Esophagus muscularis mucosa (tissue), 4 donors: Measurements from ENCODE around the gene HK2. TPM values are rescaled to one million over a fixed set of nuclear protein-coding genes. Genes with fewer than 3 reads are reported as not detected.

Source experiments
- DNase-seq: peaks from one replicate; pipeline ENCODE4 v3.0.0-alpha.2; 2017; ENCODE audit errors: extremely low spot score
- H3K27ac ChIP-seq, 4 donors: fragments of 200-600 bp; sonication (generic); replicated peaks in 1 of 4; 1 replicate in 3 of 4; 2 replicates in 1 of 4; pipeline ENCODE4 v1.5.1; 2016 to 2019; ENCODE audit warnings: mild to moderate bottlenecking in 1 of 4
- H3K27me3 ChIP-seq, 4 donors: fragments of 200-600 bp; sonication (generic); one replicate each; pipeline versions ENCODE4 v1.5.1 to v1.6.0; 2016 to 2019
- H3K36me3 ChIP-seq, 4 donors: fragments of 200-600 bp; sonication (generic); one replicate each; pipeline ENCODE4 v1.5.1; 2016 to 2019
- H3K4me1 ChIP-seq, 4 donors: fragments of 200-600 bp; sonication (generic); one replicate each; pipeline ENCODE4 v1.5.1; 2016 to 2019
- H3K4me3 ChIP-seq, 4 donors: fragments of 200-600 bp; sonication (generic); 1 replicate in 2 of 4; 2 replicates in 2 of 4; pipeline ENCODE4 v1.5.1; 2016 to 2019; ENCODE audit warnings: mild to moderate bottlenecking in 4 of 4, moderate library complexity in 1 of 4
- H3K9me3 ChIP-seq, 4 donors: fragments of 200-600 bp; sonication (generic); 1 replicate in 3 of 4; 2 replicates in 1 of 4; pipeline ENCODE4 v1.5.1; 2016 to 2019
- EP300 ChIP-seq: sonication (generic); formaldehyde crosslinking; IDR thresholded peaks from one replicate; pipeline ENCODE4 v1.6.1; 2017; ENCODE audit warnings: antibody characterized with exemption
- POLR2A ChIP-seq: fragments of 450-650 bp; IDR thresholded peaks from one replicate; pipeline ENCODE4 v1.6.1; 2017; ENCODE audit warnings: antibody characterized with exemption, moderate library complexity, mild to moderate bottlenecking, low read depth
- POLR2AphosphoS5 ChIP-seq, 2 donors: sonication (generic); formaldehyde crosslinking; IDR thresholded peaks; one replicate each; pipeline ENCODE4 v1.6.1; 2017; ENCODE audit warnings: antibody characterized with exemption in 2 of 2
- WGBS: methylation state at CpG from one replicate; pipeline ENCODE4 v1.1.5; 2018; 5-methylcytosine and 5-hydroxymethylcytosine counted together
- intact Hi-C: fragments of 100-400 bp; cut with DNase I; formaldehyde crosslinking; loops from one replicate; pipeline ENCODE4 v1.15.1; 2023
- total RNA-seq, 4 donors: library from RNA; depleted of rRNA; stranded (reverse); fragments of >200 nt; gene quantifications; one replicate each; pipeline versions ENCODE4 v1.1.0 to v1.2.1, GENCODE V29; 2016
- TF ChIP-seq, protein P1 (sequence below), 3 experiments: fragments of 200-600 bp in 2 of 3; fragments of 450-650 bp in 1 of 3; sonication (generic) in 2 of 3; IDR thresholded peaks; one replicate each; pipeline ENCODE4 v1.5.1; 2017 to 2019; ENCODE audit warnings: antibody characterized with exemption in 3 of 3, mild to moderate bottlenecking in 2 of 3, moderate library complexity in 1 of 3

The HK2 gene
- total RNA-seq, 4 donors from 2014 or later, result 0.97 to 5.3 (median 3.0) TPM

DNA sequence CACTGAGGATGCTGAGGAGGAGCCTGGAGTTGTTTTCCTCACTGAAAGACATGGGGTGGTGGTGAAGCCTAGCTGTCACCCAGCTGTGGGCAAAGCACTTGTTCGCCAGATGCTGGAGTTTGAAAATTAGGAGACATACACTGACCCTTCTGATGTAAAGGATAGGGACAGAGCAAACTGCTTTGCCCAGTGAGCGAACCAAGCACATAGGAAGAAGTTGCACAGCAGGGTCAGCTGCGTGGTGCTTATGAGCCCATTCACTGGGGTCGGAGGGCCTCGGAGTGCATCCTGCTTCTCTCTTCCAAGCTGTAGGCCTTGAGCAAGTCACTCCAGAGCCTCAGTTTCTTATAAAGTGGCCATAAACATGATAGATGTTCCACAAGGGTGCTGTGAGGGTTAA is 50.9 kb downstream of the HK2 start:
- Histone ChIP-seq H3K9me3 (no peaks in the 10 kb centered on the region), H3K4me1 (no peaks in the 10 kb centered on the region), H3K27me3 (no peaks in the 10 kb centered on the region), H3K27ac (no peak overlapping the region), H3K36me3 (peaks cover 17 to 94% (median 47%) of the 10 kb centered on the region in 4 donors), H3K4me3 (no peak overlapping the region)
- intact Hi-C loops, result no loop called here
- 95% methylated on average over 5 of the region's 5 CpGs for WGBS
- no peak for TF ChIP-seq POLR2A
- DNase-seq, result no peak

DNA sequence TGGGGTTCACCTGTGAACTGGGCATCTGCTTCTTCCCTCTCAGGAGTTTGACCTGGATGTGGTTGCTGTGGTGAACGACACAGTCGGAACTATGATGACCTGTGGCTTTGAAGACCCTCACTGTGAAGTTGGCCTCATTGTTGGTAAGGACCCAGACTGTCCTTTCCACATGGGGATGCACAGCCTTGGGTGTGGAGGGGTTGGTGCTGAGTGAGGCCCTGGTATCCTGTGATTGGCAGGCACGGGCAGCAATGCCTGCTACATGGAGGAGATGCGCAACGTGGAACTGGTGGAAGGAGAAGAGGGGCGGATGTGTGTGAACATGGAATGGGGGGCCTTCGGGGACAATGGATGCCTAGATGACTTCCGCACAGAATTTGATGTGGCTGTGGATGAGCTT is 52.3 kb downstream of the HK2 start:
- 90% methylated on average over 8 of the region's 8 CpGs for WGBS
- H3K9me3 ChIP-seq, result no peaks in the 10 kb centered on the region
- no peak overlapping the region for H3K4me3 ChIP-seq
- TF ChIP-seq, protein P1, sequence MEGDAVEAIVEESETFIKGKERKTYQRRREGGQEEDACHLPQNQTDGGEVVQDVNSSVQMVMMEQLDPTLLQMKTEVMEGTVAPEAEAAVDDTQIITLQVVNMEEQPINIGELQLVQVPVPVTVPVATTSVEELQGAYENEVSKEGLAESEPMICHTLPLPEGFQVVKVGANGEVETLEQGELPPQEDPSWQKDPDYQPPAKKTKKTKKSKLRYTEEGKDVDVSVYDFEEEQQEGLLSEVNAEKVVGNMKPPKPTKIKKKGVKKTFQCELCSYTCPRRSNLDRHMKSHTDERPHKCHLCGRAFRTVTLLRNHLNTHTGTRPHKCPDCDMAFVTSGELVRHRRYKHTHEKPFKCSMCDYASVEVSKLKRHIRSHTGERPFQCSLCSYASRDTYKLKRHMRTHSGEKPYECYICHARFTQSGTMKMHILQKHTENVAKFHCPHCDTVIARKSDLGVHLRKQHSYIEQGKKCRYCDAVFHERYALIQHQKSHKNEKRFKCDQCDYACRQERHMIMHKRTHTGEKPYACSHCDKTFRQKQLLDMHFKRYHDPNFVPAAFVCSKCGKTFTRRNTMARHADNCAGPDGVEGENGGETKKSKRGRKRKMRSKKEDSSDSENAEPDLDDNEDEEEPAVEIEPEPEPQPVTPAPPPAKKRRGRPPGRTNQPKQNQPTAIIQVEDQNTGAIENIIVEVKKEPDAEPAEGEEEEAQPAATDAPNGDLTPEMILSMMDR (IDR thresholded peaks at IDR 0.05), result no peak
- TF ChIP-seq EP300 (no peak), POLR2A (no peak), POLR2AphosphoS5 (IDR thresholded peaks at IDR 0.05) (no peak)
- no peaks in the 10 kb centered on the region for H3K4me1 ChIP-seq
- H3K27me3 ChIP-seq, result no peaks in the 10 kb centered on the region
- intact Hi-C loops, result no loop called here
- H3K36me3 ChIP-seq, result peaks cover 17 to 94% (median 42%) of the 10 kb centered on the region in 4 donors
- no peak for DNase-seq
- no peak overlapping the region for H3K27ac ChIP-seq

DNA sequence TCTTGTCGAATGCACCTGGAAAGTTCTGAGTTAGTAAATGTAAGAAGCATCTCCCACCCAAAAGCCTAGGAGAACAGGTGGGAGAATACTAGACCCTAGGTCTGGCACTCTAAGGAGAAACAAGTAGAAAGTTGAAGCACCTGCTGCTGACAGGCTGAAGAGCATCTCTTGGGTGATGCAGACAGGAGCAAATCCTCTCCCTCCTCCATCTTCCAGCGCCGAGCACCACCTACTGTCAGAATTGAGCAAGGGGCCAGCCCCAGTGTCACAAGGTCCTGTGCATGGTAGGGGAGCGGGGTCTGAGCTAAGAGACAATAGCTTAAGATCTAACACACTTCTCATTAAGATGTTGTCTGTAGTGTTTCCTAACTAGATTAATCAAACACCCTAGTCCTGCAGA is 52.9 kb downstream of the HK2 start:
- TF ChIP-seq EP300 (no peak), POLR2AphosphoS5 (IDR thresholded peaks at IDR 0.05) (no peak), POLR2A (no peak)
- TF ChIP-seq, protein P1 (IDR thresholded peaks at IDR 0.05), result no peak
- intact Hi-C loops, result no loop called here
- DNase-seq, result no peak
- 94% methylated on average over 4 of the region's 4 CpGs for WGBS
- Histone ChIP-seq H3K27ac (no peak overlapping the region), H3K4me3 (no peak overlapping the region), H3K36me3 (peaks cover 15 to 89% (median 39%) of the 10 kb centered on the region in 4 donors), H3K4me1 (no peaks in the 10 kb centered on the region), H3K9me3 (no peaks in the 10 kb centered on the region), H3K27me3 (no peaks in the 10 kb centered on the region)

DNA sequence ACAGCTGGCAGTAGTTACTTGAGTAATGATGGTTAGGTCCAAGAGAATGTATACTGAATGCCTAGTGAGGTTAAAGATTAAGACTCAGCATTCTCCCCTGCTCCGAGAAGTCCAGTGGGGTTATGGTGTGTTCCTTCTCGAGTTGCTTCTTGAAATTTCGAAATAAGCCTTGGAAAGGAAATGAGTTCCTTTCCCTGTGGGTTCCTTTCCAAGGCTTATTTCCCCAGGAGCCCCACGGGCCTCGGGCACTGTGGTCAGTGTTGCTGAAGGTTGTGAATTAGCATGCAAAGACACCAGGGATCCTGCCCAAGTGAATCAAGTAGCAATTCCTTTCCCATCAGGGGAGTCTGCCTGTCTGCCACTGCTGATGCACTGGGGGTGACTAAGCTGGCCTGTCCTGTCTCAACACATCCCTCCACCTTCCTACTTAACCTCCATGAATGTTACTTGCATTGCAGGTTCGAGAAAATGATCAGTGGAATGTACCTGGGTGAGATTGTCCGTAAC is 53.6 kb downstream of the HK2 start:
- TF ChIP-seq POLR2A (no peak), POLR2AphosphoS5 (IDR thresholded peaks at IDR 0.05) (no peak), EP300 (no peak)
- TF ChIP-seq, protein P1 (IDR thresholded peaks at IDR 0.05), result no peak
- H3K27ac ChIP-seq, result no peak overlapping the region
- no peak overlapping the region for H3K4me3 ChIP-seq
- intact Hi-C loops, result no loop called here
- H3K27me3 ChIP-seq, result no peaks in the 10 kb centered on the region
- DNase-seq, result no peak
- peaks cover 12 to 85% (median 35%) of the 10 kb centered on the region in 4 donors for H3K36me3 ChIP-seq
- no peaks in the 10 kb centered on the region for H3K4me1 ChIP-seq
- H3K9me3 ChIP-seq, result no peaks in the 10 kb centered on the region
- WGBS, result 69% methylated on average over 7 of the region's 7 CpGs

DNA sequence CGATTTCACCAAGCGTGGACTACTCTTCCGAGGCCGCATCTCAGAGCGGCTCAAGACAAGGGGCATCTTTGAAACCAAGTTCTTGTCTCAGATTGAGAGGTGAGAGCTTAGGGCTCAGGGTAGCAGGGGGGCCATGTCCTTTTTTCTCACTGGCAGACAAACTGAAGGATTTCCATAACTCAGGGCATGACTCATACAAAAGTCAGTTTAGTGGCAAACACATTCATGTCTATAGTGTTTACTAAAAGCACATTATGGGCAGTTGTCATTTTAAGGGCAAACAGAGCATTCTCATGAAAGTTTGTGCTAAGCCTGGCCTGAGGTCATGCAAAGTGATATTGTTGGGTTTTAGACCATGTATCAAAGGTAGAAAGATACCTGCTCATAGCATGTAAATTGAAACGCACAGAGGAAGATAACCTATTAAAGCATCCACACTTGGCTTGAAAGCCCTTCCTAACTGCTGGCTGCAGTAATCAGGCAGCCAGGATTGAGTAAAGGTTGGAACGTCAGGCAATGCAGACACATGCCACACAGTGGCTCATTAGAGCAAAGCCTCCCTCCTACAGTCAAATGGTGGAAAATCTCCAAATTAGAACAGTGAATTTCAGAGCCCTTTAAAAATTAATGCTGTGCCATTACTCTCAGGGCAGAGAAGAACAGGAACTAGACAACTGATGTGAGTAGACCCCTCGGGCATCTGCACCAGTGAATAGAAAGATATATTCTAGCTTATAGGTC is 54.2 kb downstream of the HK2 start:
- H3K27ac ChIP-seq, result no peak overlapping the region
- intact Hi-C loops, result no loop called here
- no peaks in the 10 kb centered on the region for H3K9me3 ChIP-seq
- H3K4me1 ChIP-seq, result no peaks in the 10 kb centered on the region
- H3K27me3 ChIP-seq, result no peaks in the 10 kb centered on the region
- 91% methylated on average over 8 of the region's 8 CpGs for WGBS
- TF ChIP-seq POLR2A, result no peak
- TF ChIP-seq, protein P1 (IDR thresholded peaks at IDR 0.05), result no peak
- no peak for TF ChIP-seq EP300
- TF ChIP-seq POLR2AphosphoS5 (IDR thresholded peaks at IDR 0.05), result no peak
- H3K4me3 ChIP-seq, result no peak overlapping the region
- peaks cover 7 to 79% (median 30%) of the 10 kb centered on the region in 4 donors for H3K36me3 ChIP-seq
- DNase-seq, result no peak
